OCI-LY7 (cell line): Measurements from ENCODE around the gene PLVAP. TPM values are rescaled to one million over a fixed set of nuclear protein-coding genes. Genes with fewer than 3 reads are reported as not detected.

Experiments used
- BruUV-seq: library from RNA; stranded (reverse); fragments of 400-500 nt; replicated peaks from 2 replicates; lab custom pipeline; 2021; lab: Mats Ljungman, UMichigan
- CTCF ChIA-PET: fragments of 300-600 bp; sonication (Branson Sonifier 250); formaldehyde crosslinking; loops from one replicate; lab custom pipeline; 2022; ENCODE audit warnings: antibody characterized with exemption; ENCODE audit not compliant: unreplicated experiment; lab: Charles Lee
- POLR2A ChIA-PET: fragments of 300-600 bp; sonication (Branson Sonifier 250); formaldehyde crosslinking; loops from one replicate; lab custom pipeline; 2022; ENCODE audit warnings: antibody characterized with exemption; lab: Charles Lee
- DNase-seq: peaks from one replicate; pipeline ENCODE4 v3.0.0-alpha.2; 2015; ENCODE audit warnings: low spot score
- H2AFZ ChIP-seq: fragments of 200-600 bp; sonication (generic), shearing (Covaris generic); 2 replicates; pipeline ENCODE4 v1.6.1; 2014; ENCODE audit warnings: mild to moderate bottlenecking, antibody characterized with exemption, low read length, moderate library complexity
- H3K27ac ChIP-seq: fragments of 200-600 bp; sonication (generic); 2 replicates; pipeline ENCODE4 v1.5.1; 2014; ENCODE audit warnings: mixed run types, low read depth, mild to moderate bottlenecking, moderate library complexity, low read length, inconsistent platforms; ENCODE audit not compliant: poor library complexity, severe bottlenecking
- H3K36me3 ChIP-seq: fragments of 200-600 bp; sonication (generic); 2 replicates; pipeline ENCODE4 v1.6.1; 2014; ENCODE audit warnings: mild to moderate bottlenecking, antibody characterized with exemption, low read length, moderate library complexity, mixed read lengths; ENCODE audit not compliant: insufficient read depth
- H3K4me1 ChIP-seq: fragments of 200-600 bp; sonication (generic); 2 replicates; pipeline ENCODE4 v1.5.1; 2014; ENCODE audit warnings: mild to moderate bottlenecking, low read length; ENCODE audit not compliant: insufficient read depth, poor library complexity, severe bottlenecking
- H3K4me2 ChIP-seq: fragments of 200-600 bp; sonication (generic); 2 replicates; pipeline ENCODE4 v1.6.1; 2014; ENCODE audit warnings: mild to moderate bottlenecking, low read length
- H3K4me3 ChIP-seq: fragments of 200-600 bp; sonication (generic); 2 replicates; pipeline ENCODE4 v1.5.1; 2014; ENCODE audit warnings: mild to moderate bottlenecking, low read depth, low read length; ENCODE audit not compliant: poor library complexity, severe bottlenecking
- H3K79me2 ChIP-seq: fragments of 200-600 bp; sonication (generic); 2 replicates; pipeline ENCODE4 v1.6.1; 2016; ENCODE audit warnings: low read depth, mild to moderate bottlenecking, low read length, moderate library complexity, mixed read lengths; ENCODE audit not compliant: insufficient read depth
- H3K9me2 ChIP-seq: fragments of 200-600 bp; sonication (generic); 2 replicates; pipeline ENCODE4 v1.6.1; 2016; ENCODE audit warnings: mild to moderate bottlenecking, low read length, mixed read lengths; ENCODE audit not compliant: insufficient read depth
- H3K9me3 ChIP-seq: fragments of 200-600 bp; sonication (generic); 2 replicates; pipeline ENCODE4 v1.6.1; 2014; ENCODE audit warnings: mild to moderate bottlenecking, mixed run types, low read length, mixed read lengths
- H4K20me1 ChIP-seq: fragments of 200-600 bp; sonication (generic); 2 replicates; pipeline ENCODE4 v1.6.1; 2014; ENCODE audit warnings: mild to moderate bottlenecking, antibody characterized with exemption, low read length, moderate library complexity, mixed read lengths; ENCODE audit not compliant: insufficient read depth
- CTCF ChIP-seq: fragments of 200-600 bp; sonication (generic); conservative IDR thresholded peaks from 2 replicates; pipeline ENCODE4 v1.5.1; 2014; ENCODE audit warnings: mild to moderate bottlenecking, antibody characterized with exemption, low read length, moderate library complexity, mixed read lengths
- EZH2phosphoT487 ChIP-seq: fragments of 200-600 bp; sonication (generic); IDR thresholded peaks from 2 replicates; pipeline ENCODE4 v1.6.1; 2018; ENCODE audit warnings: low read depth, borderline replicate concordance, mild to moderate bottlenecking, mixed run types, antibody characterized with exemption, low read length, moderate library complexity, mixed read lengths
- intact Hi-C: fragments of 100-400 bp; cut with micrococcal nuclease; formaldehyde crosslinking; loops from one replicate; pipeline ENCODE4 v1.10.0; 2022; ENCODE audit not compliant: unreplicated experiment
- total RNA-seq, 2 experiments: library from RNA; depleted of rRNA in 1 of 2; stranded (reverse); fragments of >200 nt in 1 of 2; shearing (Covaris generic) in 1 of 2; gene quantifications; 2 replicates each; pipeline ENCODE4 v1.2.3, GENCODE V29; 2014 to 2022

PLVAP gene
- total RNA-seq, 2 experiments from 2014 or later: 0.16 to 1.5 TPM

- Histone ChIP-seq H3K4me1 (peaks cover 9% of the 10 kb centered on the region), H3K9me2 (no peaks in the 10 kb centered on the region), H2AFZ (no peak overlapping the region), H3K79me2 (no peaks in the 10 kb centered on the region), H3K4me3 (no peak overlapping the region), H3K36me3 (peaks cover 35% of the 10 kb centered on the region), H3K27ac (no peak overlapping the region), H4K20me1 (no peaks in the 10 kb centered on the region), H3K9me3 (no peaks in the 10 kb centered on the region), H3K4me2 (no peak overlapping the region)
- CTCF ChIA-PET: no interaction called here
- POLR2A ChIA-PET: no interaction called here
- no peak for TF ChIP-seq EZH2phosphoT487
- TF ChIP-seq CTCF: no peak
- DNase-seq: no peak
- intact Hi-C loops: no loop called here
- BruUV-seq: no TSS peak
Measured at GRCh38 chr19:17322854-17323253, 54.3 kb downstream of the PLVAP start.

- no peaks in the 10 kb centered on the region for H3K9me2 ChIP-seq
- H3K4me3 ChIP-seq: no peak overlapping the region
- ChIA-PET POLR2A (interaction anchor here (1.4 kb wide), 1 partner anchor 11 kb away, joined by 3 read pairs; no protein-coding TSS in a partner anchor), CTCF (interaction anchor here (0.5 kb wide), 1 partner anchor 17 kb away, joined by 4 read pairs; the partner anchor contains the start of gene MRPL34)
- H4K20me1 ChIP-seq: no peaks in the 10 kb centered on the region
- no peak for DNase-seq
- no peak overlapping the region for H2AFZ ChIP-seq
- H3K79me2 ChIP-seq: no peaks in the 10 kb centered on the region
- H3K9me3 ChIP-seq: no peaks in the 10 kb centered on the region
- H3K36me3 ChIP-seq: peaks cover 35% of the 10 kb centered on the region
- H3K27ac ChIP-seq: no peak overlapping the region
- intact Hi-C loops: no loop called here
- H3K4me1 ChIP-seq: peaks cover 9% of the 10 kb centered on the region
- H3K4me2 ChIP-seq: no peak overlapping the region
- TF ChIP-seq EZH2phosphoT487 (no peak), CTCF (no peak)
- no TSS peak for BruUV-seq
Measured at GRCh38 chr19:17321655-17322489, 55.3 kb downstream of the PLVAP start.

- no TSS peak for BruUV-seq
- POLR2A ChIA-PET: interaction anchor here (1.4 kb wide), 1 partner anchor 12 kb away, joined by 3 read pairs; no protein-coding TSS in a partner anchor
- CTCF ChIA-PET: no interaction called here
- H3K36me3 ChIP-seq: peaks cover 44% of the 10 kb centered on the region
- no peaks in the 10 kb centered on the region for H3K79me2 ChIP-seq
- no peaks in the 10 kb centered on the region for H4K20me1 ChIP-seq
- peaks cover 9% of the 10 kb centered on the region for H3K4me1 ChIP-seq
- H3K9me2 ChIP-seq: no peaks in the 10 kb centered on the region
- intact Hi-C loops: no loop called here
- H3K9me3 ChIP-seq: no peaks in the 10 kb centered on the region
- DNase-seq: no peak
- H3K27ac ChIP-seq: no peak overlapping the region
- H3K4me2 ChIP-seq: no peak overlapping the region
- TF ChIP-seq CTCF (no peak), EZH2phosphoT487 (no peak)
- H2AFZ ChIP-seq: no peak overlapping the region
- H3K4me3 ChIP-seq: no peak overlapping the region
Measured at GRCh38 chr19:17320435-17320834, 56.7 kb downstream of the PLVAP start.
